ENCODE data around the gene PAX6.

The PAX6 gene

GRCh38 chr11:31782257-31782656, 28.9 kb downstream of the PAX6 start:
- TF ChIP-seq SUZ12 (IDR thresholded peaks at IDR 0.05; ENCODE audit: extremely low read depth, insufficient read depth, insufficient read length) (no peak), ZNF274 (IDR thresholded peaks at IDR 0.05; ENCODE audit: low read depth, low read length) (no peak), YY1 (IDR thresholded peaks at IDR 0.05; ENCODE audit: insufficient read depth, insufficient read length) (no peak)
- no peak for DNase-seq (ENCODE audit: low read depth, low spot score)
- no peak overlapping the region for H3K4me3 ChIP-seq (ENCODE audit: insufficient read length, low read depth)

GRCh38 chr11:31780480-31780971, 30.6 kb downstream of the PAX6 start:
- H3K4me1 ChIP-seq (ENCODE audit: insufficient read depth, insufficient read length), result no peaks in the 10 kb centered on the region
- no peak for DNase-seq (ENCODE audit: low read depth, low spot score)
- no peaks in the 10 kb centered on the region for H3K36me3 ChIP-seq (ENCODE audit: insufficient read depth, insufficient read length, low read length)
- H3K9ac ChIP-seq (ENCODE audit: insufficient read length, low read depth), result no peak overlapping the region
- no peak for TF ChIP-seq ZNF274 (IDR thresholded peaks at IDR 0.05; ENCODE audit: low read depth, low read length)
- TF ChIP-seq SUZ12 (IDR thresholded peaks at IDR 0.05; ENCODE audit: extremely low read depth, insufficient read depth, insufficient read length), result no peak
- TF ChIP-seq YY1 (IDR thresholded peaks at IDR 0.05; ENCODE audit: insufficient read depth, insufficient read length), result no peak
- H3K4me3 ChIP-seq (ENCODE audit: insufficient read length, low read depth), result no peak overlapping the region
- peaks cover 8% of the 10 kb centered on the region; the same call in 1 of the 2 replicates for H3K9me3 ChIP-seq (ENCODE audit: insufficient read depth, low read length)
- H3K27me3 ChIP-seq (ENCODE audit: insufficient read depth, insufficient read length), result no peaks in the 10 kb centered on the region

More at GRCh38 chr11:31782257-31782656, 28.9 kb downstream of the PAX6 start:
- Histone ChIP-seq H3K9ac (ENCODE audit: insufficient read length, low read depth) (no peak overlapping the region), H3K27me3 (ENCODE audit: insufficient read depth, insufficient read length) (no peaks in the 10 kb centered on the region), H3K36me3 (ENCODE audit: insufficient read depth, insufficient read length, low read length) (no peaks in the 10 kb centered on the region), H3K4me1 (ENCODE audit: insufficient read depth, insufficient read length) (no peaks in the 10 kb centered on the region), H3K9me3 (ENCODE audit: insufficient read depth, low read length) (peaks cover 6% of the 10 kb centered on the region; the same call in 1 of the 2 replicates)

GRCh38 chr11:31780078-31780477, 31.0 kb downstream of the PAX6 start:
- H3K4me1 ChIP-seq (ENCODE audit: insufficient read depth, insufficient read length), result no peaks in the 10 kb centered on the region
- no peaks in the 10 kb centered on the region for H3K27me3 ChIP-seq (ENCODE audit: insufficient read depth, insufficient read length)
- no peaks in the 10 kb centered on the region for H3K36me3 ChIP-seq (ENCODE audit: insufficient read depth, insufficient read length, low read length)
- peaks cover 8% of the 10 kb centered on the region; the same call in 1 of the 2 replicates for H3K9me3 ChIP-seq (ENCODE audit: insufficient read depth, low read length)
- H3K9ac ChIP-seq (ENCODE audit: insufficient read length, low read depth), result no peak overlapping the region
- DNase-seq (ENCODE audit: low read depth, low spot score), result no peak
- TF ChIP-seq SUZ12 (IDR thresholded peaks at IDR 0.05; ENCODE audit: extremely low read depth, insufficient read depth, insufficient read length) (no peak), ZNF274 (IDR thresholded peaks at IDR 0.05; ENCODE audit: low read depth, low read length) (no peak), YY1 (IDR thresholded peaks at IDR 0.05; ENCODE audit: insufficient read depth, insufficient read length) (no peak)
- no peak overlapping the region for H3K4me3 ChIP-seq (ENCODE audit: insufficient read length, low read depth)

- H3K4me1 ChIP-seq (ENCODE audit: insufficient read depth, insufficient read length), result no peaks in the 10 kb centered on the region
- no peak for DNase-seq (ENCODE audit: low read depth, low spot score)
- H3K4me3 ChIP-seq (ENCODE audit: insufficient read length, low read depth), result no peak overlapping the region
- no peak for TF ChIP-seq ZNF274 (IDR thresholded peaks at IDR 0.05; ENCODE audit: low read depth, low read length)
- no peak for TF ChIP-seq YY1 (IDR thresholded peaks at IDR 0.05; ENCODE audit: insufficient read depth, insufficient read length)
- TF ChIP-seq SUZ12 (IDR thresholded peaks at IDR 0.05; ENCODE audit: extremely low read depth, insufficient read depth, insufficient read length), result no peak
- peaks cover 8% of the 10 kb centered on the region; the same call in 1 of the 2 replicates for H3K9me3 ChIP-seq (ENCODE audit: insufficient read depth, low read length)
- no peaks in the 10 kb centered on the region for H3K36me3 ChIP-seq (ENCODE audit: insufficient read depth, insufficient read length, low read length)
- no peaks in the 10 kb centered on the region for H3K27me3 ChIP-seq (ENCODE audit: insufficient read depth, insufficient read length)
- no peak overlapping the region for H3K9ac ChIP-seq (ENCODE audit: insufficient read length, low read depth)
Measured at GRCh38 chr11:31779374-31779791, 31.7 kb downstream of the PAX6 start.

GRCh38 chr11:31772412-31772811, 38.7 kb downstream of the PAX6 start:
- TF ChIP-seq ZNF274 (IDR thresholded peaks at IDR 0.05; ENCODE audit: low read depth, low read length) (no peak), YY1 (IDR thresholded peaks at IDR 0.05; ENCODE audit: insufficient read depth, insufficient read length) (no peak), SUZ12 (IDR thresholded peaks at IDR 0.05; ENCODE audit: extremely low read depth, insufficient read depth, insufficient read length) (no peak)
- Histone ChIP-seq H3K9me3 (ENCODE audit: insufficient read depth, low read length) (peaks cover 3% of the 10 kb centered on the region; the same call in 1 of the 2 replicates), H3K4me3 (ENCODE audit: insufficient read length, low read depth) (no peak overlapping the region), H3K27me3 (ENCODE audit: insufficient read depth, insufficient read length) (no peaks in the 10 kb centered on the region), H3K4me1 (ENCODE audit: insufficient read depth, insufficient read length) (no peaks in the 10 kb centered on the region), H3K36me3 (ENCODE audit: insufficient read depth, insufficient read length, low read length) (no peaks in the 10 kb centered on the region), H3K9ac (ENCODE audit: insufficient read length, low read depth) (no peak overlapping the region)
- no peak for DNase-seq (ENCODE audit: low read depth, low spot score)

- no peaks in the 10 kb centered on the region for H3K27me3 ChIP-seq (ENCODE audit: insufficient read depth, insufficient read length)
- H3K4me3 ChIP-seq (ENCODE audit: insufficient read length, low read depth), result no peak overlapping the region
- DNase-seq (ENCODE audit: low read depth, low spot score), result no peak
- TF ChIP-seq ZNF274 (IDR thresholded peaks at IDR 0.05; ENCODE audit: low read depth, low read length) (no peak), YY1 (IDR thresholded peaks at IDR 0.05; ENCODE audit: insufficient read depth, insufficient read length) (no peak), SUZ12 (IDR thresholded peaks at IDR 0.05; ENCODE audit: extremely low read depth, insufficient read depth, insufficient read length) (no peak)
- H3K4me1 ChIP-seq (ENCODE audit: insufficient read depth, insufficient read length), result no peaks in the 10 kb centered on the region
- no peak overlapping the region for H3K9ac ChIP-seq (ENCODE audit: insufficient read length, low read depth)
- no peaks in the 10 kb centered on the region for H3K9me3 ChIP-seq (ENCODE audit: insufficient read depth, low read length)
- H3K36me3 ChIP-seq (ENCODE audit: insufficient read depth, insufficient read length, low read length), result no peaks in the 10 kb centered on the region
Measured at GRCh38 chr11:31770011-31770700, 41.0 kb downstream of the PAX6 start.
